ENCODE measurements around the gene DMD. TPM values are rescaled to one million over a fixed set of nuclear protein-coding genes. Genes with fewer than 3 reads are reported as not detected.

The DMD gene
- total RNA-seq, 1 donor from 2014 or later, result 23.9 TPM

DNA sequence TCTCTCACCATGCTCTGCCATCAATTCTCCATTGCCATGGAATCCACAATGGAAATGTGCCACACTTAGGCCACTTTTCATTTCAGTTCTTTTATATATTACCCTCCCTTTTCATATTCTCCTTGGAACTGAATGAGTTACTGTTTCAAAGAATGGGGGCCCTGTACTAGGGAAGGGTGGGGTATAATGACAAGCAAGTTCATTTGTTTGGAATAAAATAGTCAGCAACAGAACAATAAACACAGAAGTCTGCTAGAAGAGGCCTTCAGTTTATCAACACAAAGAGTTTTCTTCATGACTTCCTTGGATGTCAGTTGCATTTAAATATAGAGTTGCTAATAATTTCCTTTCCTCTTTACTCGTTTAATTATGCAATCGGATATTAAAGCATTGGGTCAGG, 1661.2 kb downstream of the DMD start:
- TF ChIP-seq, protein P1, sequence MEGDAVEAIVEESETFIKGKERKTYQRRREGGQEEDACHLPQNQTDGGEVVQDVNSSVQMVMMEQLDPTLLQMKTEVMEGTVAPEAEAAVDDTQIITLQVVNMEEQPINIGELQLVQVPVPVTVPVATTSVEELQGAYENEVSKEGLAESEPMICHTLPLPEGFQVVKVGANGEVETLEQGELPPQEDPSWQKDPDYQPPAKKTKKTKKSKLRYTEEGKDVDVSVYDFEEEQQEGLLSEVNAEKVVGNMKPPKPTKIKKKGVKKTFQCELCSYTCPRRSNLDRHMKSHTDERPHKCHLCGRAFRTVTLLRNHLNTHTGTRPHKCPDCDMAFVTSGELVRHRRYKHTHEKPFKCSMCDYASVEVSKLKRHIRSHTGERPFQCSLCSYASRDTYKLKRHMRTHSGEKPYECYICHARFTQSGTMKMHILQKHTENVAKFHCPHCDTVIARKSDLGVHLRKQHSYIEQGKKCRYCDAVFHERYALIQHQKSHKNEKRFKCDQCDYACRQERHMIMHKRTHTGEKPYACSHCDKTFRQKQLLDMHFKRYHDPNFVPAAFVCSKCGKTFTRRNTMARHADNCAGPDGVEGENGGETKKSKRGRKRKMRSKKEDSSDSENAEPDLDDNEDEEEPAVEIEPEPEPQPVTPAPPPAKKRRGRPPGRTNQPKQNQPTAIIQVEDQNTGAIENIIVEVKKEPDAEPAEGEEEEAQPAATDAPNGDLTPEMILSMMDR (IDR thresholded peaks at IDR 0.05; ENCODE audit: unreplicated experiment), result no peak
- Mint-ChIP-seq H3K27me3 (no peaks in the 10 kb centered on the region), H3K4me1 (ENCODE audit: low read depth) (no peaks in the 10 kb centered on the region), H3K9me3 (ENCODE audit: low read depth) (peaks cover 20% of the 10 kb centered on the region), H3K36me3 (ENCODE audit: insufficient read depth) (no peaks in the 10 kb centered on the region), H3K4me3 (ENCODE audit: low read depth) (no peak overlapping the region), H3K27ac (no peak overlapping the region)
- DNase-seq (ENCODE audit: low spot score, unreplicated experiment), result no peak

DNA sequence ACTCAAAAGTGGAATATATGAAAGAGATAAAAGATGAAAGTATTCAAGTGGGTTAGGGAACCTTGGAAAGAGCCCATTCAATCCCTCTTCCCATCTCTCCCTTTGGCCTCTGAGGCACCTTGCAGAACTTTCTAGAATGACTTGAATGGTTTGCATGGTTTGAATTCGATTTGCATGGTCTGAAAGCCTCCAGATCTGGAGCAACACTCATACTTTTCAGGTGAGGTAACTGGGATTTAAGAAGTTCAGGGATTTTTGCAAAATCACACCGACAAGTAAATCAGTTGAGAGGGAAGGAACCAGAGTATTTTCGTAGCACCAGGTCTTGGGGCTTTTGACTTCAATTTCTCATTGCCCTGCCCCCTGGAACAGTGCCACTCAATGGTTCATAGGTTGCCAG, 1663.5 kb downstream of the DMD start:
- peaks cover 2% of the 10 kb centered on the region for H3K36me3 Mint-ChIP-seq (ENCODE audit: insufficient read depth)
- TF ChIP-seq, protein P1 (IDR thresholded peaks at IDR 0.05; ENCODE audit: unreplicated experiment), result no peak
- peaks cover 17% of the 10 kb centered on the region for H3K9me3 Mint-ChIP-seq (ENCODE audit: low read depth)
- H3K27me3 Mint-ChIP-seq, result no peaks in the 10 kb centered on the region
- DNase-seq (ENCODE audit: low spot score, unreplicated experiment), result no peak
- H3K4me1 Mint-ChIP-seq (ENCODE audit: low read depth), result peaks cover 2% of the 10 kb centered on the region
- no peak overlapping the region for H3K4me3 Mint-ChIP-seq (ENCODE audit: low read depth)
- H3K27ac Mint-ChIP-seq, result no peak overlapping the region

- no peaks in the 10 kb centered on the region for H3K27me3 Mint-ChIP-seq
- no peak overlapping the region for H3K4me3 Mint-ChIP-seq (ENCODE audit: low read depth)
- H3K9me3 Mint-ChIP-seq (ENCODE audit: low read depth), result peaks cover 20% of the 10 kb centered on the region
- peaks cover 2% of the 10 kb centered on the region for H3K4me1 Mint-ChIP-seq (ENCODE audit: low read depth)
- no peak overlapping the region for H3K27ac Mint-ChIP-seq
- no peak for DNase-seq (ENCODE audit: low spot score, unreplicated experiment)
- H3K36me3 Mint-ChIP-seq (ENCODE audit: insufficient read depth), result peaks cover 2% of the 10 kb centered on the region
- TF ChIP-seq, protein P1 (IDR thresholded peaks at IDR 0.05; ENCODE audit: unreplicated experiment), result no peak
These were observed 1663.9 kb downstream of the DMD start for GRCh38 chrX:31547416-31547815.

GRCh38 chrX:31546126-31546525, 1665.2 kb downstream of the DMD start:
- no peak overlapping the region for H3K27ac Mint-ChIP-seq

GRCh38 chrX:31545726-31546125, 1665.6 kb downstream of the DMD start:
- Mint-ChIP-seq H3K27ac (no peak overlapping the region), H3K9me3 (ENCODE audit: low read depth) (peaks cover 29% of the 10 kb centered on the region), H3K27me3 (no peaks in the 10 kb centered on the region), H3K36me3 (ENCODE audit: insufficient read depth) (peaks cover 2% of the 10 kb centered on the region), H3K4me1 (ENCODE audit: low read depth) (peaks cover 2% of the 10 kb centered on the region), H3K4me3 (ENCODE audit: low read depth) (no peak overlapping the region)
- TF ChIP-seq, protein P1 (IDR thresholded peaks at IDR 0.05; ENCODE audit: unreplicated experiment), result no peak
- no peak for DNase-seq (ENCODE audit: low spot score, unreplicated experiment)

More at GRCh38 chrX:31546126-31546525, 1665.2 kb downstream of the DMD start:
- TF ChIP-seq, protein P1 (IDR thresholded peaks at IDR 0.05; ENCODE audit: unreplicated experiment), result no peak
- Mint-ChIP-seq H3K9me3 (ENCODE audit: low read depth) (peaks cover 27% of the 10 kb centered on the region), H3K4me1 (ENCODE audit: low read depth) (peaks cover 2% of the 10 kb centered on the region), H3K4me3 (ENCODE audit: low read depth) (no peak overlapping the region), H3K36me3 (ENCODE audit: insufficient read depth) (peaks cover 2% of the 10 kb centered on the region), H3K27me3 (no peaks in the 10 kb centered on the region)
- no peak for DNase-seq (ENCODE audit: low spot score, unreplicated experiment)
